H1 (cell line): ENCODE data around the gene TXNDC2. TPM values are rescaled to one million over a fixed set of nuclear protein-coding genes. Genes with fewer than 3 reads are reported as not detected.

ENCODE experiments used
- CTCF ChIA-PET: fragments of 300-600 bp; sonication (Branson Sonifier 250); formaldehyde crosslinking; loops from one replicate; lab custom pipeline; 2021; ENCODE audit not compliant: partially characterized antibody; lab: Charles Lee
- POLR2A ChIA-PET: fragments of 300-600 bp; sonication (Branson Sonifier 250); formaldehyde crosslinking; loops from one replicate; lab custom pipeline; 2021; ENCODE audit warnings: inconsistent platforms; ENCODE audit not compliant: partially characterized antibody; lab: Charles Lee
- DNase-seq, 2 experiments: peaks; one replicate each; pipeline versions ENCODE4 v3.0.0 to v3.0.0-alpha.2; 2010 to 2022; ENCODE audit warnings: low spot score in 2 of 2, low read depth in 1 of 2, mixed read lengths in 1 of 2
- FAIRE-seq: peaks from 2 replicates; lab custom pipeline; 2011; peaks lifted over from hg19 to GRCh38; lab: Jason Lieb, UNC
- H2AFZ ChIP-seq: 2 replicates; pipeline ENCODE4 v1.8.1; 2012; ENCODE audit warnings: low read length, inconsistent platforms
- H2AK5ac ChIP-seq: 2 replicates; pipeline ENCODE4 v1.6.1; 2013; ENCODE audit warnings: low read depth, low read length
- H2BK120ac ChIP-seq: replicated peaks from 2 replicates; pipeline ENCODE3; 2013; ENCODE audit warnings: low read depth, low read length, inconsistent platforms
- H2BK12ac ChIP-seq: 2 replicates; pipeline ENCODE4 v1.6.1; 2013; ENCODE audit warnings: low read depth, low read length
- H2BK15ac ChIP-seq: 2 replicates; pipeline ENCODE4 v1.6.1; 2013; ENCODE audit warnings: low read length
- H2BK20ac ChIP-seq: 2 replicates; pipeline ENCODE4 v1.6.1; 2013; ENCODE audit warnings: low read length
- H2BK5ac ChIP-seq: 2 replicates; pipeline ENCODE4 v1.6.1; 2013; ENCODE audit warnings: low read depth, low read length
- H3K14ac ChIP-seq: 2 replicates; pipeline ENCODE4 v1.6.1; 2013; ENCODE audit warnings: inconsistent platforms; ENCODE audit not compliant: insufficient read length
- H3K18ac ChIP-seq: 2 replicates; pipeline ENCODE4 v1.6.1; 2013; ENCODE audit warnings: low read length; ENCODE audit errors: extremely low read depth
- H3K23ac ChIP-seq: 2 replicates; pipeline ENCODE4 v1.6.1; 2013; ENCODE audit warnings: inconsistent platforms; ENCODE audit not compliant: insufficient read length
- H3K23me2 ChIP-seq: 2 replicates; pipeline ENCODE4 v1.6.1; 2013; ENCODE audit warnings: low read depth, low read length
- H3K27ac ChIP-seq: 2 replicates; pipeline ENCODE4 v1.6.1; 2011; ENCODE audit warnings: low read depth, low read length, inconsistent platforms
- H3K27me3 ChIP-seq, 4 experiments: replicated peaks in 1 of 4; 1 replicate in 1 of 4; 2 replicates in 3 of 4; pipeline versions ENCODE4 v1.6.1 to v1.8.1; 2011 to 2013; ENCODE audit warnings: low read length in 3 of 4, mild to moderate bottlenecking in 3 of 4, inconsistent platforms in 2 of 4, mixed read lengths in 2 of 4, moderate library complexity in 1 of 4; ENCODE audit not compliant: control insufficient read depth in 3 of 4, insufficient read depth in 3 of 4; ENCODE audit errors: extremely low read depth in 1 of 4
- H3K36me3 ChIP-seq, 4 experiments: 2 replicates each; pipeline versions ENCODE4 v1.6.1 to v1.8.1; 2011 to 2013; ENCODE audit warnings: mild to moderate bottlenecking in 4 of 4, low read length in 3 of 4, moderate library complexity in 2 of 4, control low read depth in 1 of 4, inconsistent platforms in 1 of 4; ENCODE audit not compliant: insufficient read depth in 4 of 4, control insufficient read depth in 2 of 4
- H3K4ac ChIP-seq: replicated peaks from 2 replicates; pipeline ENCODE3; 2013; ENCODE audit warnings: low read length, low read depth, mixed read lengths, inconsistent platforms; ENCODE audit not compliant: insufficient read length
- H3K4me1 ChIP-seq, 4 experiments: replicated peaks in 1 of 4; 1 replicate in 1 of 4; 2 replicates in 3 of 4; pipeline versions ENCODE4 v1.6.1 to v1.8.1; 2011 to 2013; ENCODE audit warnings: low read length in 3 of 4, inconsistent platforms in 2 of 4, mixed read lengths in 1 of 4; ENCODE audit not compliant: insufficient read depth in 4 of 4, control insufficient read depth in 3 of 4
- H3K4me2 ChIP-seq, 2 experiments: 2 replicates each; pipeline versions ENCODE4 v1.6.1 to v1.8.1; 2011 to 2013; ENCODE audit warnings: low read depth in 2 of 2, low read length in 2 of 2, control low read depth in 1 of 2, inconsistent platforms in 1 of 2, mild to moderate bottlenecking in 1 of 2; ENCODE audit not compliant: insufficient read depth in 1 of 2
- H3K4me3 ChIP-seq, 4 experiments: fragments of 200-600, 300-600 bp in 1 of 4; sonication (generic), shearing (Covaris generic), sonication (Bioruptor Twin) in 1 of 4; 2 replicates each; pipeline versions ENCODE4 v1.5.1 to v1.8.1; 2011 to 2016; ENCODE audit warnings: low read length in 4 of 4, low read depth in 3 of 4, control low read depth in 2 of 4, inconsistent platforms in 2 of 4, mild to moderate bottlenecking in 2 of 4, mixed read lengths in 1 of 4, moderate library complexity in 1 of 4; ENCODE audit not compliant: insufficient read depth in 2 of 4; ENCODE audit errors: extremely low read depth in 1 of 4
- H3K56ac ChIP-seq: replicated peaks from 2 replicates; pipeline ENCODE3; 2013; ENCODE audit warnings: low read depth, mild to moderate bottlenecking, mixed read lengths, low read length, inconsistent platforms; ENCODE audit not compliant: insufficient read length
- H3K79me1 ChIP-seq: 2 replicates; pipeline ENCODE4 v1.6.1; 2013; ENCODE audit warnings: low read depth, low read length, control low read depth
- H3K79me2 ChIP-seq, 2 experiments: 2 replicates each; pipeline versions ENCODE4 v1.6.1 to v1.8.1; 2012 to 2013; ENCODE audit warnings: low read length in 2 of 2, mild to moderate bottlenecking in 2 of 2, inconsistent platforms in 1 of 2; ENCODE audit not compliant: insufficient read depth in 2 of 2, control insufficient read depth in 1 of 2
- H3K9ac ChIP-seq, 4 experiments: replicated peaks in 1 of 4; 1 replicate in 1 of 4; 2 replicates in 3 of 4; pipeline versions ENCODE4 v1.6.1 to v1.8.1; 2011 to 2013; ENCODE audit warnings: low read depth in 3 of 4, low read length in 3 of 4, control low read depth in 2 of 4, mild to moderate bottlenecking in 2 of 4, moderate library complexity in 2 of 4, inconsistent platforms in 1 of 4; ENCODE audit errors: extremely low read depth in 1 of 4
- H3K9me3 ChIP-seq, 2 experiments: 2 replicates each; pipeline versions ENCODE4 v1.6.1 to v1.8.1; 2012 to 2013; ENCODE audit warnings: mild to moderate bottlenecking in 2 of 2, moderate library complexity in 2 of 2, control low read depth in 1 of 2, inconsistent platforms in 1 of 2, low read depth in 1 of 2, low read length in 1 of 2, mixed read lengths in 1 of 2; ENCODE audit not compliant: insufficient read depth in 2 of 2
- H4K20me1 ChIP-seq, 2 experiments: replicated peaks in 1 of 2; 2 replicates each; pipeline versions ENCODE3 to v1.8.1; 2011 to 2013; ENCODE audit warnings: inconsistent platforms in 2 of 2, low read length in 2 of 2, mild to moderate bottlenecking in 1 of 2; ENCODE audit not compliant: insufficient read depth in 2 of 2, control insufficient read depth in 1 of 2
- H4K5ac ChIP-seq: 2 replicates; pipeline ENCODE4 v1.6.1; 2013; ENCODE audit warnings: low read length, low read depth, mixed read lengths, inconsistent platforms; ENCODE audit not compliant: insufficient read length
- H4K8ac ChIP-seq: 2 replicates; pipeline ENCODE4 v1.8.0; 2013; ENCODE audit warnings: mild to moderate bottlenecking, moderate library complexity, low read length, inconsistent platforms; ENCODE audit not compliant: insufficient read depth; ENCODE audit errors: extremely low read depth
- H4K91ac ChIP-seq: replicated peaks from 2 replicates; pipeline ENCODE3; 2013; ENCODE audit warnings: low read length, mixed read lengths, inconsistent platforms; ENCODE audit not compliant: insufficient read length
- BCL11A ChIP-seq, 2 experiments: IDR thresholded peaks; one replicate each; pipeline ENCODE4 v1.6.1; 2011; ENCODE audit warnings: low read depth in 2 of 2, low read length in 2 of 2, mild to moderate bottlenecking in 2 of 2
- CHD1 ChIP-seq: IDR thresholded peaks from 2 replicates; pipeline ENCODE4 v1.6.1; 2012; ENCODE audit warnings: low read depth, low read length, improper control_type of control experiment
- EP300 ChIP-seq, 2 experiments: IDR thresholded peaks; 1 replicate in 1 of 2; 2 replicates in 1 of 2; pipeline ENCODE4 v1.6.1; 2011 to 2012; ENCODE audit warnings: low read depth in 2 of 2, low read length in 2 of 2, mild to moderate bottlenecking in 2 of 2, borderline replicate concordance in 1 of 2, inconsistent platforms in 1 of 2, moderate library complexity in 1 of 2
- MAFK ChIP-seq: IDR thresholded peaks from 2 replicates; pipeline ENCODE4 v1.6.1; 2012; ENCODE audit warnings: low read depth, mild to moderate bottlenecking, improper control_type of control experiment, low read length
- POLR2A ChIP-seq, 2 experiments: IDR thresholded peaks; 1 replicate in 1 of 2; 2 replicates in 1 of 2; pipeline ENCODE4 v1.6.1; 2011; ENCODE audit warnings: low read depth in 2 of 2, low read length in 2 of 2, mild to moderate bottlenecking in 2 of 2; ENCODE audit errors: control extremely low read depth in 1 of 2
- POLR2AphosphoS5 ChIP-seq: IDR thresholded peaks from 2 replicates; pipeline ENCODE4 v1.6.1; 2011; ENCODE audit warnings: low read depth, low read length
- RNF2 ChIP-seq: fragments of 200-900, 300-1000 bp; sonication (generic); IDR thresholded peaks from 2 replicates; pipeline ENCODE4 v1.7.1; 2016; ENCODE audit warnings: borderline replicate concordance, low read depth, mild to moderate bottlenecking, antibody characterized with exemption, low read length; ENCODE audit not compliant: poor library complexity, severe bottlenecking; ENCODE audit errors: missing control alignments
- SIN3A ChIP-seq, 2 experiments: IDR thresholded peaks in 1 of 2; conservative IDR thresholded peaks in 1 of 2; 2 replicates each; pipeline ENCODE4 v1.6.1; 2011 to 2012; ENCODE audit warnings: low read length in 2 of 2, improper control_type of control experiment in 1 of 2, low read depth in 1 of 2, mild to moderate bottlenecking in 1 of 2
- TAF7 ChIP-seq: optimal IDR thresholded peaks from 2 replicates; pipeline ENCODE3; 2011; ENCODE audit warnings: low read depth, mild to moderate bottlenecking, inconsistent platforms, low read length, moderate library complexity, borderline replicate concordance
- TBP ChIP-seq: IDR thresholded peaks from 2 replicates; pipeline ENCODE4 v1.6.1; 2011; ENCODE audit warnings: low read depth, low read length, improper control_type of control experiment
- TCF12 ChIP-seq: IDR thresholded peaks from 2 replicates; pipeline ENCODE4 v1.6.1; 2011; ENCODE audit warnings: low read depth, mild to moderate bottlenecking, low read length
- ZNF274 ChIP-seq: IDR thresholded peaks from 2 replicates; pipeline ENCODE4 v1.7.0; 2012; ENCODE audit warnings: low read length, borderline replicate concordance; ENCODE audit errors: extremely low read depth
- WGBS, 2 experiments: shearing (Covaris generic) in 1 of 2; methylation state at CpG; one replicate each; pipeline versions ENCODE4 v1.1.6 to v1.1.7; 2013 to 2015; ENCODE audit warnings: low lambda C conversion rate in 2 of 2, mixed read lengths in 2 of 2, inconsistent platforms in 1 of 2, low coverage in 1 of 2, missing lambda C conversion rate in 1 of 2; ENCODE audit not compliant: insufficient replicate concordance in 2 of 2, insufficient coverage in 1 of 2, insufficient read length in 1 of 2; ENCODE audit errors: extremely low coverage in 1 of 2, missing lambda C conversion rate in 1 of 2; 5-methylcytosine and 5-hydroxymethylcytosine counted together
- polyA plus RNA-seq, 7 experiments: library from polyadenylated mRNA; depleted of rRNA in 3 of 7; stranded (reverse) in 5 of 7; unstranded in 2 of 7; fragments of >200 nt in 5 of 7; fragments of 200-250 nt in 2 of 7; gene quantifications; 1 replicate in 5 of 7; 2 replicates in 1 of 7; 4 replicates in 1 of 7; pipeline versions ENCODE4 v1.2.1 to v1.2.3, GENCODE V29; 2011 to 2013; ENCODE audit warnings: missing spikeins in 2 of 7, mixed read lengths in 2 of 7
- total RNA-seq: library from RNA; stranded (reverse); fragmentation: NEBNext Ultra II Directional; extraction: Animal tissue kit (Norgen Biotek cat#: 25700); gene quantifications from 2 replicates; pipeline ENCODE4 v1.2.1, GENCODE V29; 2021

The TXNDC2 gene
- total and polyA plus RNA-seq, 2 of the 8 experiments (the other 6 are each of a cell fraction or from before 2014, with no cell fraction given), result 0.09 TPM; not detected in 1

- H3K18ac ChIP-seq, result no peak overlapping the region
- TF ChIP-seq SIN3A (conservative IDR thresholded peaks at IDR 0.05 in 1 of 2, IDR thresholded peaks at IDR 0.05 in 1 of 2; ENCODE audit: low read depth in 1 of 2, low read length in 2 of 2) (no peak), ZNF274 (no peak), TBP (no peak), TCF12 (no peak), TAF7 (no peak), EP300 (IDR thresholded peaks at IDR 0.05; ENCODE audit: borderline replicate concordance in 1 of 2, low read depth in 2 of 2, low read length in 2 of 2) (no peak), POLR2AphosphoS5 (no peak), BCL11A (IDR thresholded peaks at IDR 0.05; ENCODE audit: low read depth in 2 of 2, low read length in 2 of 2) (no peak), MAFK (no peak), RNF2 (no peak), CHD1 (no peak), POLR2A (IDR thresholded peaks at IDR 0.05; ENCODE audit: control extremely low read depth in 1 of 2, low read depth in 2 of 2, low read length in 2 of 2) (no peak)
- H3K4me3 ChIP-seq, result no peak overlapping the region
- no peak overlapping the region for H3K4me2 ChIP-seq
- H2BK12ac ChIP-seq, result no peak overlapping the region
- no peaks in the 10 kb centered on the region for H3K79me2 ChIP-seq
- H3K27ac ChIP-seq, result no peak overlapping the region
- H2BK120ac ChIP-seq, result no peak overlapping the region
- no peaks in the 10 kb centered on the region for H3K79me1 ChIP-seq
- ChIA-PET CTCF (interaction anchor here (1.7 kb wide), 1 partner anchor 11 kb away, joined by 3 read pairs; no protein-coding TSS in a partner anchor), POLR2A (no interaction called here)
- FAIRE-seq (no peak), DNase-seq (no peak)
- no peak overlapping the region for H3K9ac ChIP-seq
- no peak overlapping the region for H4K8ac ChIP-seq
- no peak overlapping the region for H4K5ac ChIP-seq
- no peak overlapping the region for H2AK5ac ChIP-seq
- no peaks in the 10 kb centered on the region for H4K20me1 ChIP-seq
- H3K36me3 ChIP-seq, result no peaks in the 10 kb centered on the region
- H2BK15ac ChIP-seq, result no peak overlapping the region
- no peaks in the 10 kb centered on the region for H3K27me3 ChIP-seq
- H2BK5ac ChIP-seq, result no peak overlapping the region
- H3K23ac ChIP-seq, result no peak overlapping the region
- H3K23me2 ChIP-seq, result no peaks in the 10 kb centered on the region
- no peak overlapping the region for H3K56ac ChIP-seq
- H2BK20ac ChIP-seq, result no peak overlapping the region
- no peak overlapping the region for H4K91ac ChIP-seq
- no peak overlapping the region for H3K4ac ChIP-seq
- H3K14ac ChIP-seq, result no peak overlapping the region
- H2AFZ ChIP-seq, result no peak overlapping the region
- peaks cover 0 to 6% (median 0%) of the 10 kb centered on the region in 4 experiments; a peak in 2 of 7 replicates for H3K4me1 ChIP-seq
- WGBS, 2 experiments, result 91% methylated on average over 3 of the region's 3 CpGs; no CpG with 5 or more reads in 1 of the 2 experiments
- H3K9me3 ChIP-seq, result peaks cover 3 to 6% of the 10 kb centered on the region in 2 experiments; a peak in 1 of 4 replicates
Measured at GRCh38 chr18:9856092-9856491, 29.7 kb upstream of the TXNDC2 start.
